A549 (cell line): ENCODE data around the gene ELMO2. TPM values are rescaled to one million over a fixed set of nuclear protein-coding genes. Genes with fewer than 3 reads are reported as not detected.

Source experiments
- ATAC-seq, 2 experiments: fragments of 200-7000 bp in 1 of 2; fragments of >200 bp in 1 of 2; cut with Nextera tagmentation in 1 of 2; cut with Tn5 transposase in 1 of 2; 3 replicates each; pipeline versions ENCODE4 v1.8.0 to v1.9.1; 2018 to 2020; ENCODE audit warnings: mild to moderate bottlenecking in 1 of 2, moderate library complexity in 1 of 2
- CTCF ChIA-PET: fragments of 300-600 bp; sonication (Branson Sonifier 250); formaldehyde crosslinking; extraction: SDS; loops from one replicate; lab custom pipeline; 2021; ENCODE audit warnings: antibody characterized with exemption, inconsistent platforms; lab: Yijun Ruan, JAX
- POLR2A ChIA-PET: fragments of 350-600 bp; formaldehyde crosslinking; extraction: SDS; loops from one replicate; lab custom pipeline; 2021; ENCODE audit warnings: antibody characterized with exemption, inconsistent platforms; lab: Yijun Ruan, JAX
- DNase-seq, 2 experiments: peaks; one replicate each; pipeline versions ENCODE4 v3.0.0 to v3.0.0-alpha.2; 2011 to 2016; ENCODE audit warnings: low read depth in 1 of 2, low spot score in 1 of 2
- FAIRE-seq: peaks from 2 replicates; lab custom pipeline; 2011; peaks lifted over from hg19 to GRCh38; lab: Jason Lieb, UNC
- H3K27ac ChIP-seq, 2 experiments: fragments of >200 bp; sonication (Bioruptor Twin); formaldehyde crosslinking; 3 replicates each; pipeline ENCODE4 v1.5.1; 2016 to 2017
- H3K4me1 ChIP-seq: fragments of >200 bp; sonication (Bioruptor Twin); formaldehyde crosslinking; 3 replicates; pipeline ENCODE4 v1.6.1; 2016
- H3K4me2 ChIP-seq: fragments of >200 bp; sonication (Bioruptor Twin); formaldehyde crosslinking; 3 replicates; pipeline ENCODE4 v1.6.1; 2016
- H3K4me3 ChIP-seq: fragments of >200 bp; sonication (Bioruptor Twin); formaldehyde crosslinking; 3 replicates; pipeline ENCODE4 v1.5.1; 2016
- H3K9me3 ChIP-seq: fragments of >200 bp; sonication (Bioruptor Twin); formaldehyde crosslinking; 3 replicates; pipeline ENCODE4 v1.6.1; 2016
- CHD4 ChIP-seq: fragments of 200-600 bp; sonication (generic); IDR thresholded peaks from 2 replicates; pipeline ENCODE4 v1.6.1; 2016; ENCODE audit warnings: antibody characterized with exemption, mild to moderate bottlenecking, borderline replicate concordance
- EHF ChIP-seq: fragments of 250-450 bp; sonication (Bioruptor Pico); IDR thresholded peaks from 2 replicates; pipeline ENCODE4 v1.5.0; 2020; ENCODE audit warnings: mild to moderate bottlenecking
- EP300 ChIP-seq, 2 experiments: fragments of >200 bp; sonication (Bioruptor Twin); formaldehyde crosslinking; IDR thresholded peaks; 2 replicates in 1 of 2; 3 replicates in 1 of 2; pipeline ENCODE4 v1.6.1; 2016 to 2017
- ESRRA ChIP-seq: fragments of 150-350 bp; IDR thresholded peaks from 2 replicates; pipeline ENCODE4 v1.6.1; 2014; ENCODE audit warnings: mild to moderate bottlenecking, low read length, borderline replicate concordance
- FOSB ChIP-seq: fragments of 250-450 bp; sonication (Bioruptor Pico); IDR thresholded peaks from 2 replicates; pipeline ENCODE4 v1.5.0; 2020; ENCODE audit warnings: mild to moderate bottlenecking, moderate library complexity
- FOXS1 ChIP-seq: fragments of 250-450 bp; sonication (Bioruptor Pico); IDR thresholded peaks from 2 replicates; pipeline ENCODE4 v1.5.0; 2020; ENCODE audit warnings: mild to moderate bottlenecking, moderate library complexity
- HOXA7 ChIP-seq: fragments of 250-450 bp; sonication (Bioruptor Pico); IDR thresholded peaks from 2 replicates; pipeline ENCODE4 v1.5.0; 2020; ENCODE audit warnings: mild to moderate bottlenecking, moderate library complexity
- JUN ChIP-seq, 2 experiments: fragments of >200 bp; sonication (Bioruptor Twin); formaldehyde crosslinking; IDR thresholded peaks; 2 replicates in 1 of 2; 3 replicates in 1 of 2; pipeline ENCODE4 v1.6.1; 2016 to 2017
- NFE2L2 ChIP-seq: fragments of 150-350 bp; conservative IDR thresholded peaks from 2 replicates; pipeline ENCODE4 v1.6.1; 2014; ENCODE audit warnings: low read length
- NPAS2 ChIP-seq: fragments of 250-450 bp; sonication (Bioruptor Pico); IDR thresholded peaks from 2 replicates; pipeline ENCODE4 v1.8.0; 2022; ENCODE audit warnings: mild to moderate bottlenecking, moderate library complexity, borderline replicate concordance
- PHF8 ChIP-seq: fragments of 200-600 bp; sonication (generic); IDR thresholded peaks from 2 replicates; pipeline ENCODE4 v1.6.1; 2016; ENCODE audit warnings: low read depth, mild to moderate bottlenecking, antibody characterized with exemption, moderate library complexity, borderline replicate concordance
- POLR2A ChIP-seq: IDR thresholded peaks from 2 replicates; pipeline ENCODE4 v1.6.1; 2012; ENCODE audit warnings: mild to moderate bottlenecking, low read length
- POLR2AphosphoS2 ChIP-seq: conservative IDR thresholded peaks from 2 replicates; pipeline ENCODE4 v1.6.1; 2012; ENCODE audit warnings: low read length, improper control_type of control experiment, inconsistent platforms
- RAD21 ChIP-seq, 2 experiments: fragments of >200 bp in 1 of 2; sonication (Bioruptor Twin) in 1 of 2; formaldehyde crosslinking in 1 of 2; IDR thresholded peaks in 1 of 2; conservative IDR thresholded peaks in 1 of 2; 2 replicates in 1 of 2; 3 replicates in 1 of 2; pipeline ENCODE4 v1.6.1; 2012 to 2018; ENCODE audit warnings: inconsistent platforms in 1 of 2
- SREBF2 ChIP-seq: fragments of 450-650 bp; IDR thresholded peaks from 2 replicates; pipeline ENCODE4 v1.6.1; 2014; ENCODE audit warnings: mild to moderate bottlenecking, moderate library complexity
- TFCP2L1 ChIP-seq: fragments of 250-450 bp; sonication (Bioruptor Pico); IDR thresholded peaks from 2 replicates; pipeline ENCODE4 v1.5.0; 2021; ENCODE audit warnings: mild to moderate bottlenecking
- TP53 ChIP-seq: fragments of 250-450 bp; sonication (Bioruptor Pico); IDR thresholded peaks from 2 replicates; pipeline ENCODE4 v1.5.0; 2021; ENCODE audit warnings: mild to moderate bottlenecking, moderate library complexity
- ZNF302 ChIP-seq: fragments of 250-450 bp; sonication (Bioruptor Pico); IDR thresholded peaks from 2 replicates; pipeline ENCODE4 v1.9.0; 2021; ENCODE audit warnings: inconsistent platforms, mild to moderate bottlenecking, moderate library complexity
- ZSCAN20 ChIP-seq: fragments of 250-450 bp; sonication (Bioruptor Pico); IDR thresholded peaks from 2 replicates; pipeline ENCODE4 v1.8.0; 2022; ENCODE audit warnings: mild to moderate bottlenecking, moderate library complexity
- WGBS: methylation state at CpG from one replicate; pipeline ENCODE4 v1.1.6; 2017; ENCODE audit errors: missing lambda C conversion rate; 5-methylcytosine and 5-hydroxymethylcytosine counted together
- polyA plus RNA-seq, 4 experiments: library from polyadenylated mRNA; depleted of rRNA in 3 of 4; stranded (reverse); fragments of >200 nt; fragmentation: RNase III in 1 of 4; extraction: RNeasy Plus Mini Kit Qiagen cat#74134 plus additional on column Dnase treatment in 1 of 4; gene quantifications; 2 replicates in 3 of 4; 3 replicates in 1 of 4; pipeline ENCODE4 v1.2.3, GENCODE V29; 2011 to 2017
- TF ChIP-seq, protein P1 (sequence below): fragments of >200 bp; sonication (Bioruptor Twin); formaldehyde crosslinking; IDR thresholded peaks from 3 replicates; pipeline ENCODE4 v1.6.1; 2016
- TF ChIP-seq, protein P2 (sequence below): IDR thresholded peaks from 2 replicates; pipeline ENCODE4 v1.6.1; 2012
- TF ChIP-seq, protein P3 (sequence below): fragments of 200-600 bp; sonication (generic); IDR thresholded peaks from 2 replicates; pipeline ENCODE4 v1.6.1; 2016; ENCODE audit warnings: antibody characterized with exemption, mild to moderate bottlenecking, moderate library complexity

The ELMO2 gene
- polyA plus RNA-seq, 2 of the 4 experiments (the other 2 are of a cell fraction): 23.4 to 25.1 TPM

DNA sequence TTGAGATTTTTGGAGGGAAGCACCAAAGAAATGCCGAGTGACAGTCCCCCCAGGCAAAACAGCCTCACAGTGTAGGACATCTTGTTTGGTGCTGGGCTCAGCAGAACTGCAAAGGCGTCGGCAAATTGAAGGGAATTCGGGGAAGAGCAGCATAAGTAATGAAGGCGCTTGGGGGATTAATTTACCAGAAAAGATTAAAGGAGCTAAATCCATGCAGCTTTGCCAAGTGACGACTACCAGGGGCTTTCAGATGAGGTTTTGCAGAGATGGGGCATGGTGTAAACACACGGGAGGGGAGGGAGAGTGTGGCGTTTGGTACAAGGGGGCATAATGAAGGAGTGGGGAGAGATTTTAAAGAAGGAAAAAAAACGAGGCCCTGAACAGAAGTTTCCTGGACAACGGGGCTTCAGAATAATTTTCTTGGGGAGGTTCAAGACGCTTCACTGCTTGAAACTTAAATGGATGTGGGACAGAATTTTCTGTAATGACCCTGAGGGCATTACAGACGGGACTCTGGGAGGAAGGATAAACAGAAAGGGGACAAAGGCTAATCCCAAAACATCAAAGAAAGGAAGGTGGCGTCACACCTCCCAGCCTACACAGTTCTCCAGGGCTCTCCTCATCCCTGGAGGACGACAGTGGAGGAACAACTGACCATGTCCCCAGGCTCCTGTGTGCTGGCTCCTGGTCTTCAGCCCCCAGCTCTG is 52.8 kb downstream of the ELMO2 start (continued):
- TF ChIP-seq POLR2A (no peak), POLR2AphosphoS2 (no peak), ESRRA (no peak), SREBF2 (no peak), TP53 (CRISPR knock-in tag) (no peak)

DNA sequence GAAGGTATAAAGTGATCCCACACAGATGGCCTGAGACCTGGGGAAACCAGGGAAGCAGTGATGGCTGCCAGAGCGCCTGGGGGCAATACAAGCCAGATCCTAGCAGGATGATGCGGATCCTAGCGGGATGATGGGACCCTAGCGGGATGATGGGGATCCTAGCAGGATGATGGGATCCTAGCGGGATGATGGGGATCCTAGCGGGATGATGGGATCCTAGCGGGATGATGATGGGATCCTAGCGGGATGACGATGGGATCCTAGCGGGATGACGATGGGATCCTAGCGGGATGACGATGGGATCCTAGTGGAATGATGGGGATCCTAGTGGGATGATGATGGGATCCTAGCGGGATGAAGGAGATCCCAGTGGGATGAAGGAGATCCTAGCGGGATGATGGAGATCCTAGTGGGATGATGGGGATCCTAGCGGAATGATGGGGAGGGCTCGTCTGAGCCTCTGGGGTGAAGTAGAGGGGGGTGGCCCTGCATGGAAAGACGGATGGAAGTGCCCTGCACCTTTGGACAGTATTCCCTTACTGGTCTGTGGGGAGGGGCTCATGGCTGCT is 54.0 kb downstream of the ELMO2 start:
- Histone ChIP-seq H3K4me3 (no peak overlapping the region), H3K27ac (no peak overlapping the region), H3K4me1 (peaks cover 14% of the 10 kb centered on the region), H3K9me3 (no peaks in the 10 kb centered on the region), H3K4me2 (no peak overlapping the region)
- WGBS: 88% methylated on average over 18 of the region's 18 CpGs
- ChIA-PET CTCF (interaction anchor here (0.9 to 1.4 kb wide), 3 partner anchors 12 to 224 kb away, joined by 3 to 4 read pairs (median 3); no protein-coding TSS in a partner anchor), POLR2A (no interaction called here)
- no peak for FAIRE-seq
- no peak for TF ChIP-seq POLR2A
- TF ChIP-seq, protein P1, sequence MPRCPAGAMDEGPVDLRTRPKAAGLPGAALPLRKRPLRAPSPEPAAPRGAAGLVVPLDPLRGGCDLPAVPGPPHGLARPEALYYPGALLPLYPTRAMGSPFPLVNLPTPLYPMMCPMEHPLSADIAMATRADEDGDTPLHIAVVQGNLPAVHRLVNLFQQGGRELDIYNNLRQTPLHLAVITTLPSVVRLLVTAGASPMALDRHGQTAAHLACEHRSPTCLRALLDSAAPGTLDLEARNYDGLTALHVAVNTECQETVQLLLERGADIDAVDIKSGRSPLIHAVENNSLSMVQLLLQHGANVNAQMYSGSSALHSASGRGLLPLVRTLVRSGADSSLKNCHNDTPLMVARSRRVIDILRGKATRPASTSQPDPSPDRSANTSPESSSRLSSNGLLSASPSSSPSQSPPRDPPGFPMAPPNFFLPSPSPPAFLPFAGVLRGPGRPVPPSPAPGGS: no peak
- TF ChIP-seq NFE2L2: no peak
- TF ChIP-seq ESRRA: no peak
- TF ChIP-seq EP300 (IDR thresholded peaks at IDR 0.05): no peak
- TF ChIP-seq RAD21 (conservative IDR thresholded peaks at IDR 0.05 in 1 of 2, IDR thresholded peaks at IDR 0.05 in 1 of 2): no peak
- TF ChIP-seq ZSCAN20 (CRISPR knock-in tag): no peak
- TF ChIP-seq PHF8: no peak
- TF ChIP-seq HOXA7: no peak
- TF ChIP-seq FOSB: no peak
- TF ChIP-seq FOXS1: no peak
- no peak for TF ChIP-seq JUN (IDR thresholded peaks at IDR 0.05)
- no peak for TF ChIP-seq EHF (CRISPR knock-in tag)
- TF ChIP-seq, protein P2, sequence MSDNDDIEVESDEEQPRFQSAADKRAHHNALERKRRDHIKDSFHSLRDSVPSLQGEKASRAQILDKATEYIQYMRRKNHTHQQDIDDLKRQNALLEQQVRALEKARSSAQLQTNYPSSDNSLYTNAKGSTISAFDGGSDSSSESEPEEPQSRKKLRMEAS: no peak
- TF ChIP-seq ZNF302 (CRISPR knock-in tag): no peak
- TF ChIP-seq TFCP2L1 (CRISPR knock-in tag): no peak
- TF ChIP-seq NPAS2 (CRISPR knock-in tag): no peak
- no peak for TF ChIP-seq CHD4
- TF ChIP-seq, protein P3, sequence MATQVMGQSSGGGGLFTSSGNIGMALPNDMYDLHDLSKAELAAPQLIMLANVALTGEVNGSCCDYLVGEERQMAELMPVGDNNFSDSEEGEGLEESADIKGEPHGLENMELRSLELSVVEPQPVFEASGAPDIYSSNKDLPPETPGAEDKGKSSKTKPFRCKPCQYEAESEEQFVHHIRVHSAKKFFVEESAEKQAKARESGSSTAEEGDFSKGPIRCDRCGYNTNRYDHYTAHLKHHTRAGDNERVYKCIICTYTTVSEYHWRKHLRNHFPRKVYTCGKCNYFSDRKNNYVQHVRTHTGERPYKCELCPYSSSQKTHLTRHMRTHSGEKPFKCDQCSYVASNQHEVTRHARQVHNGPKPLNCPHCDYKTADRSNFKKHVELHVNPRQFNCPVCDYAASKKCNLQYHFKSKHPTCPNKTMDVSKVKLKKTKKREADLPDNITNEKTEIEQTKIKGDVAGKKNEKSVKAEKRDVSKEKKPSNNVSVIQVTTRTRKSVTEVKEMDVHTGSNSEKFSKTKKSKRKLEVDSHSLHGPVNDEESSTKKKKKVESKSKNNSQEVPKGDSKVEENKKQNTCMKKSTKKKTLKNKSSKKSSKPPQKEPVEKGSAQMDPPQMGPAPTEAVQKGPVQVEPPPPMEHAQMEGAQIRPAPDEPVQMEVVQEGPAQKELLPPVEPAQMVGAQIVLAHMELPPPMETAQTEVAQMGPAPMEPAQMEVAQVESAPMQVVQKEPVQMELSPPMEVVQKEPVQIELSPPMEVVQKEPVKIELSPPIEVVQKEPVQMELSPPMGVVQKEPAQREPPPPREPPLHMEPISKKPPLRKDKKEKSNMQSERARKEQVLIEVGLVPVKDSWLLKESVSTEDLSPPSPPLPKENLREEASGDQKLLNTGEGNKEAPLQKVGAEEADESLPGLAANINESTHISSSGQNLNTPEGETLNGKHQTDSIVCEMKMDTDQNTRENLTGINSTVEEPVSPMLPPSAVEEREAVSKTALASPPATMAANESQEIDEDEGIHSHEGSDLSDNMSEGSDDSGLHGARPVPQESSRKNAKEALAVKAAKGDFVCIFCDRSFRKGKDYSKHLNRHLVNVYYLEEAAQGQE: no peak
- no peak for ATAC-seq
- DNase-seq: no peak
